Osteoblast (primary cell): ENCODE measurements around the gene PHF2. TPM values are rescaled to one million over a fixed set of nuclear protein-coding genes. Genes with fewer than 3 reads are reported as not detected.

ENCODE experiments used
- DNase-seq: peaks from one replicate; pipeline ENCODE4 v3.0.0; 2011; ENCODE audit warnings: low spot score, mixed read lengths; ENCODE audit not compliant: insufficient read length; ENCODE audit errors: missing footprints
- H2AFZ ChIP-seq: 2 replicates; pipeline ENCODE4 v1.6.0; 2011; ENCODE audit warnings: mild to moderate bottlenecking, low read length
- H3K27ac ChIP-seq: 2 replicates; pipeline ENCODE4 v1.5.1; 2011; ENCODE audit warnings: mild to moderate bottlenecking, low read depth, low read length, moderate library complexity
- H3K27me3 ChIP-seq: 2 replicates; pipeline ENCODE4 v1.6.0; 2012; ENCODE audit warnings: mild to moderate bottlenecking, control low read depth, inconsistent platforms, low read length, moderate library complexity; ENCODE audit not compliant: insufficient read depth
- H3K36me3 ChIP-seq: 2 replicates; pipeline ENCODE4 v1.5.1; 2011; ENCODE audit warnings: mild to moderate bottlenecking, low read length, control low read depth, moderate library complexity; ENCODE audit not compliant: insufficient read depth
- H3K4me1 ChIP-seq: 2 replicates; pipeline ENCODE4 v1.5.1; 2011; ENCODE audit warnings: mild to moderate bottlenecking, low read length, control low read depth, moderate library complexity; ENCODE audit not compliant: insufficient read depth
- H3K4me2 ChIP-seq: 2 replicates; pipeline ENCODE4 v1.6.0; 2011; ENCODE audit warnings: mild to moderate bottlenecking, low read length; ENCODE audit not compliant: insufficient read depth
- H3K4me3 ChIP-seq: fragments of 200-600 bp; sonication (generic); 3 replicates; pipeline ENCODE4 v1.5.1; 2012; ENCODE audit warnings: mild to moderate bottlenecking, low read length, inconsistent platforms; ENCODE audit not compliant: insufficient read depth
- H3K79me2 ChIP-seq: 2 replicates; pipeline ENCODE4 v1.6.0; 2012; ENCODE audit warnings: mild to moderate bottlenecking, low read length, control low read depth, inconsistent platforms; ENCODE audit not compliant: insufficient read depth
- H3K9me3 ChIP-seq: 2 replicates; pipeline ENCODE4 v1.5.1; 2011; ENCODE audit warnings: low read depth, low read length, control low read depth
- H4K20me1 ChIP-seq: 2 replicates; pipeline ENCODE4 v1.6.0; 2012; ENCODE audit warnings: mild to moderate bottlenecking, low read length, control low read depth; ENCODE audit not compliant: insufficient read depth
- CTCF ChIP-seq: IDR thresholded peaks from 2 replicates; pipeline ENCODE4 v1.5.1; 2011; ENCODE audit warnings: mild to moderate bottlenecking, low read depth, low read length, moderate library complexity; ENCODE audit errors: extremely low read depth
- total RNA-seq: library from RNA; depleted of rRNA; stranded (reverse); fragments of >200 nt; gene quantifications from 2 replicates; pipeline ENCODE4 v1.2.3, GENCODE V29; 2012

The PHF2 gene
- total RNA-seq, 1 donor = 14.8 TPM

GRCh38 chr9:93678199-93679019 lies 102.0 kb downstream of the PHF2 start:
- no peak overlapping the region for H3K27ac ChIP-seq
- no peaks in the 10 kb centered on the region for H3K9me3 ChIP-seq
- no peak for DNase-seq
- H3K4me2 ChIP-seq = no peak overlapping the region
- no peaks in the 10 kb centered on the region for H3K27me3 ChIP-seq
- H3K79me2 ChIP-seq = no peaks in the 10 kb centered on the region
- H3K36me3 ChIP-seq = peaks cover 4% of the 10 kb centered on the region
- TF ChIP-seq CTCF = no peak
- H3K4me1 ChIP-seq = no peaks in the 10 kb centered on the region
- H4K20me1 ChIP-seq = peaks cover 5% of the 10 kb centered on the region
- no peak overlapping the region for H3K4me3 ChIP-seq
- no peak overlapping the region for H2AFZ ChIP-seq

- Histone ChIP-seq H3K27me3 (no peaks in the 10 kb centered on the region), H2AFZ (no peak overlapping the region), H3K4me2 (no peak overlapping the region), H4K20me1 (peaks cover 5% of the 10 kb centered on the region), H3K4me3 (no peak overlapping the region), H3K36me3 (peaks cover 4% of the 10 kb centered on the region), H3K4me1 (no peaks in the 10 kb centered on the region), H3K27ac (no peak overlapping the region), H3K9me3 (no peaks in the 10 kb centered on the region), H3K79me2 (no peaks in the 10 kb centered on the region)
- no peak for TF ChIP-seq CTCF
- no peak for DNase-seq
Observed at GRCh38 chr9:93679536-93680442, 103.4 kb downstream of the PHF2 start.

- no peak overlapping the region for H3K4me2 ChIP-seq
- H4K20me1 ChIP-seq = peaks cover 5% of the 10 kb centered on the region
- DNase-seq = no peak
- no peak overlapping the region for H3K27ac ChIP-seq
- no peak overlapping the region for H2AFZ ChIP-seq
- H3K27me3 ChIP-seq = no peaks in the 10 kb centered on the region
- no peaks in the 10 kb centered on the region for H3K79me2 ChIP-seq
- H3K36me3 ChIP-seq = peaks cover 4% of the 10 kb centered on the region
- H3K4me1 ChIP-seq = no peaks in the 10 kb centered on the region
- no peaks in the 10 kb centered on the region for H3K9me3 ChIP-seq
- no peak overlapping the region for H3K4me3 ChIP-seq
- no peak for TF ChIP-seq CTCF
Observed at GRCh38 chr9:93680443-93681268, 104.3 kb downstream of the PHF2 start.
